Nephron (organoid): Measurements from ENCODE around the gene SLC48A1.

Experiments
- H3K27ac Mint-ChIP-seq, 3 experiments: 2 replicates each; pipeline ENCODE4 v1.8.0; 2020; ENCODE audit warnings: mixed read lengths in 3 of 3, mild to moderate bottlenecking in 2 of 3, moderate library complexity in 1 of 3
- H3K27me3 Mint-ChIP-seq: 2 replicates; pipeline ENCODE4 v1.8.0; 2021; ENCODE audit warnings: low read depth, mild to moderate bottlenecking, moderate library complexity, mixed read lengths
- H3K36me3 Mint-ChIP-seq: 2 replicates; pipeline ENCODE4 v1.8.0; 2020; ENCODE audit warnings: low read depth, mixed read lengths
- H3K4me1 Mint-ChIP-seq: 2 replicates; pipeline ENCODE4 v1.8.0; 2020; ENCODE audit warnings: mixed read lengths
- H3K4me3 Mint-ChIP-seq, 3 experiments: 2 replicates each; pipeline ENCODE4 v1.8.0; 2020; ENCODE audit warnings: mild to moderate bottlenecking in 3 of 3, mixed read lengths in 3 of 3, moderate library complexity in 2 of 3
- H3K9me3 Mint-ChIP-seq: 2 replicates; pipeline ENCODE4 v1.8.0; 2020; ENCODE audit warnings: mixed read lengths
- TF ChIP-seq, protein P1 (sequence below), 3 experiments: fragments of 200-600 bp; sonication (generic); IDR thresholded peaks; one replicate each; pipeline ENCODE4 v1.5.0; 2021; ENCODE audit warnings: antibody characterized with exemption in 3 of 3; ENCODE audit not compliant: unreplicated experiment in 3 of 3

Gene SLC48A1

DNA sequence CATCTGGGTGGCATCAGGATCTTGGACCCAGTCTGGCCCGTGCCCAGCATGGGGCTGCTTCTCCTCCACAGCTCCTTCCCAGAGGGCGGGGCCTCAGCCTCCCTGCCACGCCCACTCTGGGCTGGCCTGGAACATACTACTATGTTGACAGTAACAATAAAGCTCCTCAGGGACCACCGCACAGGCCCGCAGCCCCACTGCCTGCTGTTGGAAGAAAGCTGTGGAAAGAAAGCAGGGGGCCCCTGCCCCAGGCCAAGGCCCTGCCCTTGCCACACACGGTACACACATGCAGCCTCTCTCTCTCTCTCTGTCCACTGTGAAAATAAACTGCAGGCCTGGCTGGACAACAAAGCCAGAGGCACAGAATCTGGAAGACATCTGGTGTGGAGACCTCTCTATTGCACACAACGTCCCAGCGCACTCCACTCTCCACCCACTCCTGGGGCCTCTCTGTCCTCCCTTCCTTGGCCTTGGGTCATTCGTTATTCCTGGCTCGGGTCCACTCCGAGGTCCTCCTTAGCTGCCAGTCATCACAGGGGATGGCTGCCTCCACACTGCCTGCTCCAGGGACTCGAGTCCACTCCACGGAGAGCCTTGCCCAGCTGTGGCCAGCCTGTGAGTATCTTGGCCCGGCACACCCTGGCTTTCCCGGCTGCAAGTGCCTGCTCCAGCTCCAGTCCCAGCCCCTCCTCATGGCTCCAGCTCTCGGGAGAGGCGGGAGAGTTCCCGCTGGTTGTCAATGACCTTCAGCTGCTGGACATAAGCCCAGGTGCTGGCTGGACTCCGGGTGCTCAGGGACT is 36.0 kb upstream of the SLC48A1 start:
- H3K4me1 Mint-ChIP-seq: peaks cover 55% of the 10 kb centered on the region
- H3K27ac Mint-ChIP-seq: peak overlapping the region; percentile 96 to 97 (median 96)
- H3K36me3 Mint-ChIP-seq: no peaks in the 10 kb centered on the region
- TF ChIP-seq, protein P1, sequence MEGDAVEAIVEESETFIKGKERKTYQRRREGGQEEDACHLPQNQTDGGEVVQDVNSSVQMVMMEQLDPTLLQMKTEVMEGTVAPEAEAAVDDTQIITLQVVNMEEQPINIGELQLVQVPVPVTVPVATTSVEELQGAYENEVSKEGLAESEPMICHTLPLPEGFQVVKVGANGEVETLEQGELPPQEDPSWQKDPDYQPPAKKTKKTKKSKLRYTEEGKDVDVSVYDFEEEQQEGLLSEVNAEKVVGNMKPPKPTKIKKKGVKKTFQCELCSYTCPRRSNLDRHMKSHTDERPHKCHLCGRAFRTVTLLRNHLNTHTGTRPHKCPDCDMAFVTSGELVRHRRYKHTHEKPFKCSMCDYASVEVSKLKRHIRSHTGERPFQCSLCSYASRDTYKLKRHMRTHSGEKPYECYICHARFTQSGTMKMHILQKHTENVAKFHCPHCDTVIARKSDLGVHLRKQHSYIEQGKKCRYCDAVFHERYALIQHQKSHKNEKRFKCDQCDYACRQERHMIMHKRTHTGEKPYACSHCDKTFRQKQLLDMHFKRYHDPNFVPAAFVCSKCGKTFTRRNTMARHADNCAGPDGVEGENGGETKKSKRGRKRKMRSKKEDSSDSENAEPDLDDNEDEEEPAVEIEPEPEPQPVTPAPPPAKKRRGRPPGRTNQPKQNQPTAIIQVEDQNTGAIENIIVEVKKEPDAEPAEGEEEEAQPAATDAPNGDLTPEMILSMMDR (IDR thresholded peaks at IDR 0.05; ENCODE audit: unreplicated experiment in 3 of 3): no peak
- no peaks in the 10 kb centered on the region for H3K27me3 Mint-ChIP-seq
- H3K4me3 Mint-ChIP-seq: peak overlapping the region; percentile 14 to 57 (median 40)
- H3K9me3 Mint-ChIP-seq: no peaks in the 10 kb centered on the region

DNA sequence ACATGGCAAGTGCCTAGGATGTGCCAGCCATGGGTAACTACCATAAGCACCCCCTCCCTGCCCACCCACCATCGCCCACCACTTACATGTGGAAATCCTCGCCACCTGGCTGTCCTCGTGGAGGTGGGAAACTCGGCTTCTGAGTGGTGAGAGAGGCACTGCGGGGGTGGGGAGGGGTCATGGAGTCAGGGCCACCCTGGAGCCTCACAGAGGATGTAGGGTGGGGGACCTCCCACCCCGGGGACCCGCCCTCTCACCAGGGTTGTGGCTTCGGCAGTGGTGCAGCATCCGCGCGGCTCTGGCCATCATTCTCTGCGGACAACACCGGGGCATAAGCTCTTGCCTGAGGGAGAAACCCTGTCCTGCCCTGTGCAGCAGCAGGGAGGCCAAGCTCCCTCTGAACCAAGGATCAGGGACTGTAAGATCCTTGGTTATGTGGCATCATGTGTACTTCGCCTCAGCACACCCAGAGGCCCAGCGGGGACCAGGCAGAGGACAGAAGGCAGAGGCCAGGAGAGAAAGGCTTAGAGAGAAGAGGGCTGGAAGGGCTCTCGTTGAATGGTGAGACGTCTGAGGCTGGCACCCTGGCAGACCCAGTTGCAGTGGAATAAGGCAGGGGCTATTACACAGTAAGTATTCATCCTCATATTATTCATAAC is 35.0 kb upstream of the SLC48A1 start:
- H3K4me3 Mint-ChIP-seq: no peak overlapping the region
- no peaks in the 10 kb centered on the region for H3K36me3 Mint-ChIP-seq
- H3K9me3 Mint-ChIP-seq: no peaks in the 10 kb centered on the region
- peaks cover 55% of the 10 kb centered on the region for H3K4me1 Mint-ChIP-seq
- peaks cover under 1% of the 10 kb centered on the region for H3K27me3 Mint-ChIP-seq
- peak overlapping the region in 2 of 3 experiments; percentile 84 to 97 for H3K27ac Mint-ChIP-seq
- TF ChIP-seq, protein P1 (IDR thresholded peaks at IDR 0.05; ENCODE audit: unreplicated experiment in 3 of 3): no peak

- H3K4me1 Mint-ChIP-seq: peaks cover 50% of the 10 kb centered on the region
- peak overlapping the region in 2 of 3 experiments; percentile 34 to 61 for H3K27ac Mint-ChIP-seq
- no peaks in the 10 kb centered on the region for H3K36me3 Mint-ChIP-seq
- no peak overlapping the region for H3K4me3 Mint-ChIP-seq
- peaks cover 9% of the 10 kb centered on the region for H3K27me3 Mint-ChIP-seq
- TF ChIP-seq, protein P1 (IDR thresholded peaks at IDR 0.05; ENCODE audit: unreplicated experiment in 3 of 3): no peak
- no peaks in the 10 kb centered on the region for H3K9me3 Mint-ChIP-seq
These were observed 33.7 kb upstream of the SLC48A1 start for GRCh38 chr12:47739297-47739696.

DNA sequence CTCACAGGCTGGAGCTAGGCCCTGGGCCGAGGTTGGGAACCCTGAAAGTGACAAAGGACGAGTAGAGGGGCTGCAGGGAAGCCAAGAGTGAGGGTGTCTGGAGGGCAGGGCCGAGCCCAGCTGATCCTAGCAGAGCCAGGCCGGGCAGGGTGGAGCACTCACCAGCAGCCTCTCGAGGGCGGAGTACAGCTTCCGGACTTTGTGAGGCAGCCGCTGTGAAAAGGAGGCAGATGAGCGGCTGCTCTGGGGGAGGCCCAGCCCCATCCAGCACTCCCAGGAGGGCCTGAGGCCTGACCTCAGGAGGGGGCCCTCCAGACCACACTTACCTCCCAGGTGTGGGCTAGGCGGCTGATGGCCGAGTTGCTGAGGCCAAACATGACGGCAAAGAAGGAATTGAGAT is 33.1 kb upstream of the SLC48A1 start:
- Mint-ChIP-seq H3K4me1 (peaks cover 47% of the 10 kb centered on the region), H3K4me3 (no peak overlapping the region), H3K9me3 (no peaks in the 10 kb centered on the region), H3K27ac (no peak overlapping the region), H3K36me3 (no peaks in the 10 kb centered on the region), H3K27me3 (peaks cover 9% of the 10 kb centered on the region)
- TF ChIP-seq, protein P1 (IDR thresholded peaks at IDR 0.05; ENCODE audit: unreplicated experiment in 3 of 3): no peak

DNA sequence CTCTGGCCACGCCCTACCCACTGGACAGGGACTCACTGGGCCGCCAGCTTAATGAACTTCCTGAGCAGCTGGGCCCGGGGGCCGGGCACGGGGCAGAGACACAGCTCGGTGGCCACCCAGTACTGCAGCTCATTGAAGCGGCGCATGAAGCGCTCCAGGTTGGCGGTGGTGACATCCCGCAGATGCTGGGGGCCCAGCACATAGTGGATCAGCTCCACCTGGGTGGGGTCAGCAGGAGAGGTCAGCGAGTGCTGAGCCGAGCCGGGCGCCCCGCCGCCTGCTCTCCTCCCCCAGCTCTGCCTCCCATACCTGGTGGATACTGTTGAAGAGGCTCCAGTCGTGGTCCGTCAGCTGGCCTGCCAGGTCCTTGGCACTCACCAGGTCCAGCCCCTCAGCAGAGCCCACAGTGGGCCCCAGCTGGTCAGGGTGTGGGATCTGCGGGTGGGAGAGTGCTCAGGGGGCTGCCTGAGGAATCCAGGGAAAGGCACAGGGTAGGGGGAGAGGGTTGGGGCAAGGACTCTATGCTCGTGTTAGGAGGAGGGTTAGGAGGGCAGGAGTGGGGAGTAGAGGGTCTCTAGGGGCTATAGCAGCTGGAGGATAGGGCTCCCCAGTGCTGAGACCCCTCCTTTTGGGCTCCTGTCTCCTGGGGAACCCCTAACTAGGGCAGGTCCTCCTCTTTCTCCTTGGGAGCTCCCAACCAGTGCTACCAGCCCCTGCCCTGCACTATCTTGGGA is 32.3 kb upstream of the SLC48A1 start:
- H3K9me3 Mint-ChIP-seq: no peaks in the 10 kb centered on the region
- H3K27ac Mint-ChIP-seq: peak overlapping the region; percentile 46 to 78 (median 57)
- TF ChIP-seq, protein P1 (IDR thresholded peaks at IDR 0.05; ENCODE audit: unreplicated experiment in 3 of 3): no peak
- H3K4me3 Mint-ChIP-seq: no peak overlapping the region
- peaks cover 50% of the 10 kb centered on the region for H3K4me1 Mint-ChIP-seq
- H3K36me3 Mint-ChIP-seq: no peaks in the 10 kb centered on the region
- peaks cover 12% of the 10 kb centered on the region for H3K27me3 Mint-ChIP-seq
